Posterior cingulate gyrus (tissue), 11 donors: ENCODE measurements around the gene JADE1.

Experiments used
- DNase-seq, 10 donors: peaks; one replicate each; pipeline versions ENCODE4 v3.0.0 to v3.0.0-alpha.2; 2020 to 2021; ENCODE audit warnings: mixed read lengths in 3 of 10
- intact Hi-C: fragments of 100-400 bp; cut with DNase I; formaldehyde crosslinking; loops from one replicate; pipeline ENCODE4 v1.15.1; 2023

The JADE1 gene

GRCh38 chr4:128809477-128810330, at the start of gene JADE1:
Gene JADE1 (plus strand): TSS chr4:128809700. CDS start chr4:128831759, 22,059 bp downstream.
- intact Hi-C loops = loop anchor here (2.0 to 10.0 kb wide), 4 partner anchors 235 to 522 kb away; partner anchors contain the start of gene PGRMC2
- peak; percentile 80 to 98 (median 86) for DNase-seq

GRCh38 chr4:128766781-128767180, 42.7 kb upstream of the JADE1 start:
- no peak for DNase-seq

GRCh38 chr4:128768373-128768996, 41.0 kb upstream of the JADE1 start:
- no peak for DNase-seq
- intact Hi-C loops = no loop called here

More at GRCh38 chr4:128766781-128767180, 42.7 kb upstream of the JADE1 start:
- intact Hi-C loops = no loop called here

- no peak for DNase-seq
- intact Hi-C loops = no loop called here
Measured at GRCh38 chr4:128769011-128769410, 40.5 kb upstream of the JADE1 start.

GRCh38 chr4:128770807-128771206, 38.7 kb upstream of the JADE1 start:
- intact Hi-C loops = no loop called here
- DNase-seq = no peak

GRCh38 chr4:128775477-128775876, 34.0 kb upstream of the JADE1 start:
- DNase-seq = no peak
- intact Hi-C loops = no loop called here

GRCh38 chr4:128775916-128776315, 33.6 kb upstream of the JADE1 start:
- DNase-seq = no peak
- intact Hi-C loops = no loop called here

- DNase-seq = no peak
- intact Hi-C loops = no loop called here
Measured at GRCh38 chr4:128776794-128777216, 32.7 kb upstream of the JADE1 start.

- intact Hi-C loops = no loop called here
- no peak for DNase-seq
Measured at GRCh38 chr4:128780688-128781087, 28.8 kb upstream of the JADE1 start.

- peak in 6 of 10 donors; percentile 13 to 54 (median 30) for DNase-seq
- intact Hi-C loops = loop anchor here (1.0 kb wide), 1 partner anchor 81 kb away; no protein-coding TSS in a partner anchor
Measured at GRCh38 chr4:128782076-128782715, 27.3 kb upstream of the JADE1 start.

- intact Hi-C loops = loop anchor here (1.0 kb wide), 1 partner anchor 80 kb away; no protein-coding TSS in a partner anchor
- DNase-seq = no peak
Measured at GRCh38 chr4:128782875-128783614, 26.5 kb upstream of the JADE1 start.

- intact Hi-C loops = no loop called here
- DNase-seq = no peak
Measured at GRCh38 chr4:128787509-128788311, 21.8 kb upstream of the JADE1 start.

GRCh38 chr4:128793859-128794672, 15.4 kb upstream of the JADE1 start:
- no peak for DNase-seq
- intact Hi-C loops = no loop called here

GRCh38 chr4:128796934-128797333, 12.6 kb upstream of the JADE1 start:
- no peak for DNase-seq
- intact Hi-C loops = no loop called here

GRCh38 chr4:128800284-128800683, 9.2 kb upstream of the JADE1 start:
- DNase-seq = no peak
- intact Hi-C loops = no loop called here

GRCh38 chr4:128800701-128801284, 8.7 kb upstream of the JADE1 start:
- intact Hi-C loops = no loop called here
- DNase-seq = no peak

GRCh38 chr4:128802680-128803628, 6.5 kb upstream of the JADE1 start:
- intact Hi-C loops = no loop called here

More at GRCh38 chr4:128802680-128803628, 6.5 kb upstream of the JADE1 start:
- no peak for DNase-seq
